Esophagus squamous epithelium (tissue), 4 donors: Measurements from ENCODE around the gene CUEDC2.

Source experiments
- POLR2A ChIP-seq, 4 donors: fragments of 450-650 bp; IDR thresholded peaks; one replicate each; pipeline ENCODE4 v1.6.1; 2017; ENCODE audit warnings: antibody characterized with exemption in 4 of 4, mild to moderate bottlenecking in 4 of 4, moderate library complexity in 3 of 4
- TF ChIP-seq, protein P1 (sequence below), 6 experiments: fragments of 450-650 bp in 4 of 6; fragments of 200-600 bp in 2 of 6; sonication (generic) in 2 of 6; IDR thresholded peaks; one replicate each; pipeline ENCODE4 v1.5.1; 2016 to 2019; ENCODE audit warnings: antibody characterized with exemption in 6 of 6, mild to moderate bottlenecking in 4 of 6, moderate library complexity in 4 of 6

DNA sequence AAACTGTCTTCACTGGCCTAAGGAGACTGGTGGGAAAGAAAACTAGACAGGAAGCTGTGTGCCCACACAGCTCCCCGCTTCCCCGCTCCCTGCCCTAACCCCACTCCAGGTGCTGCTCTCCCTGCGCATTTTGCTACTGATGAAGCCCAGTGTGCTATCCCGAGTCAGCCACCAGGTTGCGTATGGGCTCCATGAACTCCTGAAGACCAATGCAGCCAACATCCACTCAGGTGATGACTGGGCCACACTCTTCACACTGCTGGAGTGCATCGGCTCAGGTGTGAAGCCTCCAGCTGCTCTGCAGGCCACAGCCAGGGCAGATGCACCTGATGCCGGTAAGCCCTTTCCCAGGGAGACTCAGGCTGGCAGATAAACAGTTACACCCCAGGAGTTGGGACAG is 57.1 kb downstream of the CUEDC2 start:
- TF ChIP-seq, protein P1, sequence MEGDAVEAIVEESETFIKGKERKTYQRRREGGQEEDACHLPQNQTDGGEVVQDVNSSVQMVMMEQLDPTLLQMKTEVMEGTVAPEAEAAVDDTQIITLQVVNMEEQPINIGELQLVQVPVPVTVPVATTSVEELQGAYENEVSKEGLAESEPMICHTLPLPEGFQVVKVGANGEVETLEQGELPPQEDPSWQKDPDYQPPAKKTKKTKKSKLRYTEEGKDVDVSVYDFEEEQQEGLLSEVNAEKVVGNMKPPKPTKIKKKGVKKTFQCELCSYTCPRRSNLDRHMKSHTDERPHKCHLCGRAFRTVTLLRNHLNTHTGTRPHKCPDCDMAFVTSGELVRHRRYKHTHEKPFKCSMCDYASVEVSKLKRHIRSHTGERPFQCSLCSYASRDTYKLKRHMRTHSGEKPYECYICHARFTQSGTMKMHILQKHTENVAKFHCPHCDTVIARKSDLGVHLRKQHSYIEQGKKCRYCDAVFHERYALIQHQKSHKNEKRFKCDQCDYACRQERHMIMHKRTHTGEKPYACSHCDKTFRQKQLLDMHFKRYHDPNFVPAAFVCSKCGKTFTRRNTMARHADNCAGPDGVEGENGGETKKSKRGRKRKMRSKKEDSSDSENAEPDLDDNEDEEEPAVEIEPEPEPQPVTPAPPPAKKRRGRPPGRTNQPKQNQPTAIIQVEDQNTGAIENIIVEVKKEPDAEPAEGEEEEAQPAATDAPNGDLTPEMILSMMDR (IDR thresholded peaks at IDR 0.05), result peak in 1 of 6 experiments; percentile 19
- no peak for TF ChIP-seq POLR2A (IDR thresholded peaks at IDR 0.05)
